ENCODE data around the gene ASTN2.

ASTN2 gene

DNA sequence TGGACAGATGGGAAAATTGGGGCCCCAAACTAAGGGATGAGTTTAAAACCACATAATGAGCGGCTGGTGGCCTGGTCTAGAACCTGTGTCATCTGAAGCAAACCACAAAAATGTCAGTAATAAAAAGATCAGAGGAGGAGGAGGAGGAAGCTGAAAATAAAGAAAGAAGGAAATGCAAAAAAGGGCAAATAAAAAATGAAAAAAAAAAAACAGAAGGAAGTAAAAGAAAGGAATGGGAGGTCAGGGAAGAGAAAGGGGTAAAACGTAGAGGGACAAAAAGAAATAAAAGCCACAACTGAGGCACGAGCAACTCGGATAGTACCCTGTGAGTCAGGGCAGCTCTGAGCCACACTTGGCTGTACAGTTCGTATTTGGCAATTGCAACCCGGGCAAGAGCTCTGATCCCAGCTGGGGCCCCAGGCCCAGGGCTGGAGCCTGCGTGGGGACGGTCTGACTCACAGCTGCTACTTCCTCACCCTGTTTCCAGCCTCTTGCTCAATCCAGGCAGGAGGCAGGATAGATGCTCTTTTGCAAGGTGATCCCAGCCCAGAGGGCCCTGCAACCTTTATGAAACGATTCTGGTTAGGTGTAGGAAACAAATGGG lies 865.7 kb downstream of the ASTN2 start:
- peak; percentile 93 for DNase-seq

- DNase-seq = no peak
Observed at GRCh38 chr9:116547729-116548426, 867.0 kb downstream of the ASTN2 start.

DNA sequence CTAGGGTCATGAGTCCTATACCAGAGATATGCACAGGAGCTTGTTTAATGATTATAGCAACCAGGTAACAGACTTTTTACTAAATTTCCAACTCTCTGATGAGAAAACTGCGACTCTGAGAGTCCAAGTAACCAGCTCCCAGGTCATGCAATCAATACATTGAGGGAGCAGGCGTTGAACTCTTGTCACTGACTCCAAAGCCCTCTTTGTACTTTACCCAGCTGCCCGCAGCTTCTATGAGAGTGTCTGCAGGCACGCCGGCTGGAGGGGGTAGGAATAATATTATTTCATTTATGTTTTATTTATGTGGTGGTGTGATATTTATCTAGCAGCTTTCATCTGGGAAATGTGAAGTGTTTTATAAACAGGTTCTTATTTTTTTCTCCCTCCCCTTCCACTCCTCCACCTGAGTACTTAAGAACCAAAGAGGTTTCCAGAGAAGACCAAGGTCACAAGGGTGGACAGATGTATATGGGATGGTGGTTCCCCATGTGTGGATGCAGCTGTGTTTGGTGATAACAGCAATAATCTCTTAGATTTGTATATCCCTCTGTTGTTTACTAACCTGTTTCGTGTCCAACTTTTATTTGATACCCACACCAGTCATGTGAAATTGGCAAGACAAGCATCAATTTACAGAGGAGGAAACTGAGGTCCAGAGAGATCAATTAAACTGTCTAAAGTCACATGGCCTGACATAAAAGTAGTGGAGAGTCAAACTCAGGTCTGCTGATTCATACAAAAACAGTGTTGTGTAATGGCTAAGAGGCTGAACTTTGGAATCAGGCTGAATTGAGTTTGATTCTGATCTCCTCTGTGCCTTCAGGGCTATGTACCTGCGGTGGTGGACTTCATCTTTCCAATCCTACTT lies 867.9 kb downstream of the ASTN2 start:
- DNase-seq = no peak

- no peak for DNase-seq
Observed at GRCh38 chr9:116544896-116545295, 870.0 kb downstream of the ASTN2 start.

GRCh38 chr9:116543731-116544400 lies 871.0 kb downstream of the ASTN2 start:
- DNase-seq = peak; percentile 88

- DNase-seq = no peak
Observed at GRCh38 chr9:116541402-116541801, 873.5 kb downstream of the ASTN2 start.

GRCh38 chr9:116539549-116539948 lies 875.3 kb downstream of the ASTN2 start:
- DNase-seq = peak; percentile 37

GRCh38 chr9:116525611-116526010 lies 889.2 kb downstream of the ASTN2 start:
- DNase-seq = no peak

DNA sequence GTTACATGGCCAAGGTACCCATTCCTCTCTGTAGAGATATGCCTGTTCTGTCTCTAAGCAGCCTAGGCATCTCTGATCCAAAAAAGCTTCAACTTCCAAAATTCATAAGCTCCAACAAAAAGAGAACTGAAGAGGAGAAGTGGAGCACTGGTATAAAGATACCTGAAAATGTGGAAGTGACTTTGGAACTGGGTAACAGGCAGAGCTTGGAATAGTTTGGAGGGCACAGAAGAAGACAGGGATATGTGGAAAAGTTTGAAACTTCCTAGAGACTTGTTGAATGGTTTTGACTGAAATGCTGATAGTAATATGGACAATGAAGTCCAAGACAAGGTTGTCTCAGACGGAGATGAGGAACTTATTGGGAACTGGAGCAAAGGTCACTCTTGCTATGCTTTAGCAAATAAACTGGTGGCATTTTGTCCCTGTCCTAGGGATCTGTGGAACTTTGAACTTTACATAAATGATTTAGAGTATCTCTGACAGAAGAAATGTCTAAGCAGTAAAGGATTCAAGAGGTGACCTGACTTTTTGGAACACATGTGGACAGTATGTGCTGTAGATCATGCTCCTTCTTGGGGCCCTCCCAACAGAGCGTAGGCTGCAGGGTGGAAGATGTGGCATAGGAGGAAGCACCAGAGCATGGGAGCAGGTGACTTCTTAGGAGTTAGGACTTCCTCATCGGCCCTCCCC lies 889.9 kb downstream of the ASTN2 start:
- DNase-seq = no peak

DNA sequence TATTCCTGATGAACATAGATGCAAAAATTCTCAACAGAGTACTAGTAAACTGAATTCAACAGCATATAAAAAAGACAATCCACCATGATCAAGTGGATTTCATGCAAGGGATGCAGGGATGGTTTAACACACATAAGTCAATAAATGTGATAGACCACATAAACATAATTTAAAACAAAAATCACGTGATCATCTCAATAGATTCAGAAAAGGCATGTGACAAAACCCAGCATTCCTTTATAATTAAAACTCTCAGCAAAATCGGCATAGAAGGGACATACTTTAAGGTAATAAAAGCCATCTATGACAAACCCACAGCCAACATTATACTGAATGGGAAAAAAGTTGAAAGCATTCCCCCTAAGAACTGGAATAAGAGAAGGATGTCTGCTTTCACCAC lies 894.6 kb downstream of the ASTN2 start:
- DNase-seq = no peak

DNA sequence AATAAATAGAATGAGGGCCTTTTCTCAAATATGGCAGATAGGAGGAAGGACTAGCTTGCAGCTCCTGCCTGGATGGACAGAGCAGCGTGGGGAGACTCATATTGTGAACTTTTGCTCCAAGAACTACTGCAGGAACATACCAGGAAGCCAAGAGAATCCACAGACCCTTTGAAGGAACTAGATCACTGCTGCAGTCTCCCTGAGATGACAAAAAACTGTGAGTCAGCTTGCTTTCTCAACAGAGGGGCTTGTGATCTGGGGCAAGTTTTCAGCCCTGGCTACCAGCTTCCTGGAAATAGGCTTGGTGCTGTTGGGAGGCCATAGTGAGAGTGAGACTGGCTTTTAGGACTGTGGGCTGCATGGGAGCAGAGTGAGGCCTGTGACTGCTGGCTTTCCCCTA lies 898.4 kb downstream of the ASTN2 start:
- no peak for DNase-seq

GRCh38 chr9:116515541-116515940 lies 899.3 kb downstream of the ASTN2 start:
- DNase-seq = no peak

DNA sequence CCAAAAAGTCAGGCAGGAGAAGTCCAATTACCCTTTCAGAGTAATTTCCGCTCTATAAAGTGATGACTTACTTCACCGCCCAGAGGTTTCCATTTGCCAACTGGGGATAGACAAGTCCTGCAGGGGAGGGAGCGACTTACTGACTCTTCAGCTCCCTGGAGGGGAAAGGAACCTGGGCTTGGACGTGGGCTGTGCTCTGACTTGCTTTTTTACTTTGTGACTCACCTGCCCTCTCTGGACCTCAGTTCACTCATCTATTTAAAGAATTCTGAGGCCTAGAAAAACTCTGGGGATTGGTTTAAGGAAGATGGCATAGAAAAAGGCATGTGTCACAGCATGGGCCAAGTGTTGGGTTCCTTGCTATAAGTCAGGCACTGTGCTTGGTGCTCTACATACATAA lies 908.2 kb downstream of the ASTN2 start:
- DNase-seq = no peak

- DNase-seq = no peak
Observed at GRCh38 chr9:116504893-116505480, 909.9 kb downstream of the ASTN2 start.

DNA sequence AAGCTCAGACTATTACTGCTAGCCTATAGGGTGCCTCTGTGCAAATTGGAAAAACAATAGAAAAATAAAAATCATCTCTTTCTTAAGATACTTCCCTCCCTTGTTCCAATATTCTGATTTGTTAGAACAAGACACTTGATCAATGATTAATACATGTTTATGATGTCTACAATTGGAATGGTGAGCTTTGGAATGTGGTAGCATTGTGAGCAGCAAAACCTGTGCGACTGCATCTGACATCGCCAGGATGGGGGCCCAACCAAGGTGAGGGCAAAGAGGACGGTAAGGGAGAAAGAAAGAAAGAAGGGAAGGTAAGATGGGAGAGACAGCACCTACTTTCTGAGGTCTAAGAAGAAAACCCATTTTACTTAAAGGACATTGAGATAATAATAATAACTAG lies 910.8 kb downstream of the ASTN2 start:
- no peak for DNase-seq

- no peak for DNase-seq
Observed at GRCh38 chr9:116502746-116503145, 912.1 kb downstream of the ASTN2 start.

DNA sequence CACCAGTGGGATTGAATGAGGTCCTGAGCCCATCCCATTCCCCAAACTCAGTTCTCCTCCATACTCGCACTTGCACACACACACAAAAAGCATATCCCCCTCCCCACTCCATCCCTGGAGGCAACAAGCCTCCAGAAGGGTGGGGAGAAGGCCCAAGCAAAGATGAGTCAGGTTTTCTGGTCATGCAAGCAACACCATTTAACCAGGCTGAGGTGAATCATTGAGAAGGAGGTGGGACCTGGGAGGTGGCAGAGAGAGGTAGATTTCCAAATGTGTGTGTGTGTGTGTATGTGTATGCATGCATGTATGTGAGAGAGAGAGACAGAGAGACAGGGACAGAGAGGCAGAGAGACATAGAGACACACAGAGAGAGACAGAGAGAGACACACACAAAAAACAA lies 913.0 kb downstream of the ASTN2 start:
- DNase-seq = peak; percentile 35

- peak; percentile 82 for DNase-seq
Observed at GRCh38 chr9:116499986-116500871, 914.6 kb downstream of the ASTN2 start.

DNA sequence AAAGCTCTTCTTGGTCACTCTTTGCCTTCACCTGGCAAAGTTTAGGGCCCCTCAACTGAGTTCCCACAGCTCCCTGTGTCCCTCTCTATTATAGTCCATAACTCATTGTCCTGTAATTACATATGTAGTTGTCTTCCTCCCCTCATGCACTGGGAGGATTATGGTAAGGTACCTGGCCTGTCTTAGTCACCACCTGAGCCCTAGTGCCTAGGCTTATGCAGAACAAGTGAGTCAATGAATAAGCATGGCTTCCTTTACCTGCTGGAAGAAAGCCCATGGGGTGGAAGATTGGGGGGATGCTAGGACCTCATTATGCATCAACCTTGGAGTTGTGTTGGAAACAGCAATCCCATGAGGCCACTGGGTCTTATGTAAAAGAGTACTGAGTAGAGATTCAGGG lies 915.4 kb downstream of the ASTN2 start:
- no peak for DNase-seq

DNA sequence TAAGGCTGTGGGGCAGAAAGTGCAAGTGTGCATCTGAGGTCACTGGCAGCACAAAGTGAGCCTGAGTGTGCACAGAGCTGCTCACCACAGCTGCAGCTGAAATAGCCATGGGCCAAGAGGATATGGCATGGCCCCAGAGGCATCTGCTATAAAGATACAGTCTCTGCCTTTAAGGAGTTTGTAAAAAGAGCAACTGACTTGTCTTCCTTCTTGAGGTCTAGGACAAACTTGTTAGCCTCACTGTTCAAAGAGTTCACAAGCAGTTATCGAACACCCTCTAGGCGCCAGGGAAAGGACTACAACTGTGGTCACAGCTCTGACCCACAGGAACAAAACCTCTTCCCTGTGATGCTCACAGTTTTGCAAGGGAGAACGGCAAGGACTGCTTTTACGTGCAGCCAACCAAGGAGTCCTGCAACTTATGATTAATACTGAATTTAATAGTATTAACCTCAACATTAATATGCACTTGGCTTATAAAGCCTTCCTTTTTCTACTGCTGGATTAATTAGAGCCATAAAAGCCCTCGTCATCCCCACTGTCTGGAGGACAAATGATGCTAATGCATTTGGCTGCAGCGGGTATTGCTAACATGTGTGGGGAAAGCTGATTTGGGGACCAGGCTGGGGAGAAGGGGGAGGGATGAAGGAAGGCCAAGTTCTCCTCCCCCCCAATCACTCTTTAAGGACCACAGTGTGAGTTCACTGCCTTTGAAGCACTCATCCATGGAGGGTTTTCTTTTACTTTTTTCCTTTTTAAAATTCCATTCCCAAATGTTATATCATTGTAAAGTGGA lies 917.6 kb downstream of the ASTN2 start:
- DNase-seq = peak; percentile 43

Data from fibroblast of skin of scalp (primary cell).